GM21717 (cell line): Measurements from ENCODE around the gene TNFSF10.

ENCODE experiments used
- ATAC-seq: cut with Tn5 transposase; IDR thresholded peaks from one replicate; pipeline ENCODE4 v1.9.1; 2021; ENCODE audit warnings: mild to moderate bottlenecking, moderate library complexity; ENCODE audit not compliant: unreplicated experiment

TNFSF10 gene

GRCh38 chr3:172461530-172462138, 61.6 kb downstream of the TNFSF10 start:
- ATAC-seq = no peak

DNA sequence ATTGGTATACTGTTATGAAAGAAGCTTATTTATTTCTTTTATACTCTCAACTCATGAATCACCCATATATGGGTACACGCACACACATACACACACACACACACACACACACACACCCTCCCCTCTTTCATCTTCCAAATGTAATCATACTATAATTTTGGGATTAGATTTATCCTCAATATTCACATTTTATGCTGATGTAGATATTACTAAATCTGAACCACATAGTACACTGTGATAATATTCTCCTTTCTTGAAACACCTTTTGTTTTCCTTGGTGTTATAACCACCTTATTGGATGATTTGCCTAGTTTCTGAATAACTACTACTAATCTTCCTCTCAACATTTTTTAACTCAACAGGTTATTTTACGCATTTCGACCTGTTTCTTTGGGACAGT, 66.8 kb downstream of the TNFSF10 start:
- ATAC-seq = no peak
